H1 (cell line): ENCODE data around the gene SOCS6. TPM values are rescaled to one million over a fixed set of nuclear protein-coding genes. Genes with fewer than 3 reads are reported as not detected.
"Not testable (repeated sequence)": the region's sequence is repeated elsewhere in the genome, so short reads cannot be mapped to it uniquely, and the experiment has no call there.

Experiments used
- CTCF ChIA-PET: fragments of 300-600 bp; sonication (Branson Sonifier 250); formaldehyde crosslinking; loops from one replicate; lab custom pipeline; 2021; ENCODE audit not compliant: partially characterized antibody; lab: Charles Lee
- POLR2A ChIA-PET: fragments of 300-600 bp; sonication (Branson Sonifier 250); formaldehyde crosslinking; loops from one replicate; lab custom pipeline; 2021; ENCODE audit warnings: inconsistent platforms; ENCODE audit not compliant: partially characterized antibody; lab: Charles Lee
- DNase-seq, 2 experiments: peaks; one replicate each; pipeline versions ENCODE4 v3.0.0 to v3.0.0-alpha.2; 2010 to 2022; ENCODE audit warnings: low spot score in 2 of 2, low read depth in 1 of 2, mixed read lengths in 1 of 2
- FAIRE-seq: peaks from 2 replicates; lab custom pipeline; 2011; peaks lifted over from hg19 to GRCh38; lab: Jason Lieb, UNC
- H2AFZ ChIP-seq: 2 replicates; pipeline ENCODE4 v1.8.1; 2012; ENCODE audit warnings: low read length, inconsistent platforms
- H2AK5ac ChIP-seq: 2 replicates; pipeline ENCODE4 v1.6.1; 2013; ENCODE audit warnings: low read depth, low read length
- H2BK120ac ChIP-seq: replicated peaks from 2 replicates; pipeline ENCODE3; 2013; ENCODE audit warnings: low read depth, low read length, inconsistent platforms
- H2BK12ac ChIP-seq: 2 replicates; pipeline ENCODE4 v1.6.1; 2013; ENCODE audit warnings: low read depth, low read length
- H2BK15ac ChIP-seq: 2 replicates; pipeline ENCODE4 v1.6.1; 2013; ENCODE audit warnings: low read length
- H2BK20ac ChIP-seq: 2 replicates; pipeline ENCODE4 v1.6.1; 2013; ENCODE audit warnings: low read length
- H2BK5ac ChIP-seq: 2 replicates; pipeline ENCODE4 v1.6.1; 2013; ENCODE audit warnings: low read depth, low read length
- H3K14ac ChIP-seq: 2 replicates; pipeline ENCODE4 v1.6.1; 2013; ENCODE audit warnings: inconsistent platforms; ENCODE audit not compliant: insufficient read length
- H3K18ac ChIP-seq: 2 replicates; pipeline ENCODE4 v1.6.1; 2013; ENCODE audit warnings: low read length; ENCODE audit errors: extremely low read depth
- H3K23ac ChIP-seq: 2 replicates; pipeline ENCODE4 v1.6.1; 2013; ENCODE audit warnings: inconsistent platforms; ENCODE audit not compliant: insufficient read length
- H3K23me2 ChIP-seq: 2 replicates; pipeline ENCODE4 v1.6.1; 2013; ENCODE audit warnings: low read depth, low read length
- H3K27ac ChIP-seq: 2 replicates; pipeline ENCODE4 v1.6.1; 2011; ENCODE audit warnings: low read depth, low read length, inconsistent platforms
- H3K27me3 ChIP-seq, 4 experiments: replicated peaks in 1 of 4; 1 replicate in 1 of 4; 2 replicates in 3 of 4; pipeline versions ENCODE4 v1.6.1 to v1.8.1; 2011 to 2013; ENCODE audit warnings: low read length in 3 of 4, mild to moderate bottlenecking in 3 of 4, inconsistent platforms in 2 of 4, mixed read lengths in 2 of 4, moderate library complexity in 1 of 4; ENCODE audit not compliant: control insufficient read depth in 3 of 4, insufficient read depth in 3 of 4; ENCODE audit errors: extremely low read depth in 1 of 4
- H3K36me3 ChIP-seq, 4 experiments: 2 replicates each; pipeline versions ENCODE4 v1.6.1 to v1.8.1; 2011 to 2013; ENCODE audit warnings: mild to moderate bottlenecking in 4 of 4, low read length in 3 of 4, moderate library complexity in 2 of 4, control low read depth in 1 of 4, inconsistent platforms in 1 of 4; ENCODE audit not compliant: insufficient read depth in 4 of 4, control insufficient read depth in 2 of 4
- H3K4ac ChIP-seq: replicated peaks from 2 replicates; pipeline ENCODE3; 2013; ENCODE audit warnings: low read length, low read depth, mixed read lengths, inconsistent platforms; ENCODE audit not compliant: insufficient read length
- H3K4me1 ChIP-seq, 4 experiments: replicated peaks in 1 of 4; 1 replicate in 1 of 4; 2 replicates in 3 of 4; pipeline versions ENCODE4 v1.6.1 to v1.8.1; 2011 to 2013; ENCODE audit warnings: low read length in 3 of 4, inconsistent platforms in 2 of 4, mixed read lengths in 1 of 4; ENCODE audit not compliant: insufficient read depth in 4 of 4, control insufficient read depth in 3 of 4
- H3K4me2 ChIP-seq, 2 experiments: 2 replicates each; pipeline versions ENCODE4 v1.6.1 to v1.8.1; 2011 to 2013; ENCODE audit warnings: low read depth in 2 of 2, low read length in 2 of 2, control low read depth in 1 of 2, inconsistent platforms in 1 of 2, mild to moderate bottlenecking in 1 of 2; ENCODE audit not compliant: insufficient read depth in 1 of 2
- H3K4me3 ChIP-seq, 4 experiments: fragments of 200-600, 300-600 bp in 1 of 4; sonication (generic), shearing (Covaris generic), sonication (Bioruptor Twin) in 1 of 4; 2 replicates each; pipeline versions ENCODE4 v1.5.1 to v1.8.1; 2011 to 2016; ENCODE audit warnings: low read length in 4 of 4, low read depth in 3 of 4, control low read depth in 2 of 4, inconsistent platforms in 2 of 4, mild to moderate bottlenecking in 2 of 4, mixed read lengths in 1 of 4, moderate library complexity in 1 of 4; ENCODE audit not compliant: insufficient read depth in 2 of 4; ENCODE audit errors: extremely low read depth in 1 of 4
- H3K56ac ChIP-seq: replicated peaks from 2 replicates; pipeline ENCODE3; 2013; ENCODE audit warnings: low read depth, mild to moderate bottlenecking, mixed read lengths, low read length, inconsistent platforms; ENCODE audit not compliant: insufficient read length
- H3K79me1 ChIP-seq: 2 replicates; pipeline ENCODE4 v1.6.1; 2013; ENCODE audit warnings: low read depth, low read length, control low read depth
- H3K79me2 ChIP-seq, 2 experiments: 2 replicates each; pipeline versions ENCODE4 v1.6.1 to v1.8.1; 2012 to 2013; ENCODE audit warnings: low read length in 2 of 2, mild to moderate bottlenecking in 2 of 2, inconsistent platforms in 1 of 2; ENCODE audit not compliant: insufficient read depth in 2 of 2, control insufficient read depth in 1 of 2
- H3K9ac ChIP-seq, 4 experiments: replicated peaks in 1 of 4; 1 replicate in 1 of 4; 2 replicates in 3 of 4; pipeline versions ENCODE4 v1.6.1 to v1.8.1; 2011 to 2013; ENCODE audit warnings: low read depth in 3 of 4, low read length in 3 of 4, control low read depth in 2 of 4, mild to moderate bottlenecking in 2 of 4, moderate library complexity in 2 of 4, inconsistent platforms in 1 of 4; ENCODE audit errors: extremely low read depth in 1 of 4
- H3K9me3 ChIP-seq, 2 experiments: 2 replicates each; pipeline versions ENCODE4 v1.6.1 to v1.8.1; 2012 to 2013; ENCODE audit warnings: mild to moderate bottlenecking in 2 of 2, moderate library complexity in 2 of 2, control low read depth in 1 of 2, inconsistent platforms in 1 of 2, low read depth in 1 of 2, low read length in 1 of 2, mixed read lengths in 1 of 2; ENCODE audit not compliant: insufficient read depth in 2 of 2
- H4K20me1 ChIP-seq, 2 experiments: replicated peaks in 1 of 2; 2 replicates each; pipeline versions ENCODE3 to v1.8.1; 2011 to 2013; ENCODE audit warnings: inconsistent platforms in 2 of 2, low read length in 2 of 2, mild to moderate bottlenecking in 1 of 2; ENCODE audit not compliant: insufficient read depth in 2 of 2, control insufficient read depth in 1 of 2
- H4K5ac ChIP-seq: 2 replicates; pipeline ENCODE4 v1.6.1; 2013; ENCODE audit warnings: low read length, low read depth, mixed read lengths, inconsistent platforms; ENCODE audit not compliant: insufficient read length
- H4K8ac ChIP-seq: 2 replicates; pipeline ENCODE4 v1.8.0; 2013; ENCODE audit warnings: mild to moderate bottlenecking, moderate library complexity, low read length, inconsistent platforms; ENCODE audit not compliant: insufficient read depth; ENCODE audit errors: extremely low read depth
- H4K91ac ChIP-seq: replicated peaks from 2 replicates; pipeline ENCODE3; 2013; ENCODE audit warnings: low read length, mixed read lengths, inconsistent platforms; ENCODE audit not compliant: insufficient read length
- WGBS, 2 experiments: shearing (Covaris generic) in 1 of 2; methylation state at CpG; one replicate each; pipeline versions ENCODE4 v1.1.6 to v1.1.7; 2013 to 2015; ENCODE audit warnings: low lambda C conversion rate in 2 of 2, mixed read lengths in 2 of 2, inconsistent platforms in 1 of 2, low coverage in 1 of 2, missing lambda C conversion rate in 1 of 2; ENCODE audit not compliant: insufficient replicate concordance in 2 of 2, insufficient coverage in 1 of 2, insufficient read length in 1 of 2; ENCODE audit errors: extremely low coverage in 1 of 2, missing lambda C conversion rate in 1 of 2; 5-methylcytosine and 5-hydroxymethylcytosine counted together
- polyA plus RNA-seq, 7 experiments: library from polyadenylated mRNA; depleted of rRNA in 3 of 7; stranded (reverse) in 5 of 7; unstranded in 2 of 7; fragments of >200 nt in 5 of 7; fragments of 200-250 nt in 2 of 7; gene quantifications; 1 replicate in 5 of 7; 2 replicates in 1 of 7; 4 replicates in 1 of 7; pipeline versions ENCODE4 v1.2.1 to v1.2.3, GENCODE V29; 2011 to 2013; ENCODE audit warnings: missing spikeins in 2 of 7, mixed read lengths in 2 of 7
- total RNA-seq: library from RNA; stranded (reverse); fragmentation: NEBNext Ultra II Directional; extraction: Animal tissue kit (Norgen Biotek cat#: 25700); gene quantifications from 2 replicates; pipeline ENCODE4 v1.2.1, GENCODE V29; 2021

The SOCS6 gene
- total and polyA plus RNA-seq, 2 of the 8 experiments (the other 6 are each of a cell fraction or from before 2014, with no cell fraction given): 9.1 to 22.9 TPM

DNA sequence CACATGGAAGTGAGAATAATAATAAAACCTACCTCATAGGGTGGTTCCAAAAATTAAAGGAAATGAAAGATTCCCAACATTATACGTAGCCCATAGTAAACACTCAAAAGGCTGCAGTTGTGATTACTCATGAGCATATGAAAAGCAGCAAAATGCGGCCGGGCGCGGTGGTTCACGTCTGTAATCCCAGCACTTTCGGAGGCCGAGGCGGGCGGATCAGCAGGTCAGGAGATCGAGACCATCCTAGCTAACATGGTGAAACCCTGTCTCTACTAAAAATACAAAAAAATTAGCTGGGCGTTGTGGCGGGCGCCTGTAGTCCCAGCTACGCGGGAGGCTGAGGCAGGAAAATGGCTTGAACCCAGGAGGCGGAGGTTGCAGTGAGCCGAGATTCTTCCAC, 39.0 kb upstream of the SOCS6 start:
- 95% methylated on average over 18 of the region's 18 CpGs; no CpG with 5 or more reads in 1 of the 2 experiments for WGBS, 2 experiments

More for the DNA sequence above, 39.0 kb upstream of the SOCS6 start:
- H3K18ac ChIP-seq, POLR2A ChIA-PET, H3K27me3 ChIP-seq, H3K4me1 ChIP-seq, H2BK5ac ChIP-seq, H3K9ac ChIP-seq, H4K20me1 ChIP-seq, H3K23me2 ChIP-seq, H4K8ac ChIP-seq, H3K9me3 ChIP-seq, H3K23ac ChIP-seq, H3K79me1 ChIP-seq, FAIRE-seq, H3K4me2 ChIP-seq, H4K91ac ChIP-seq, H3K56ac ChIP-seq, H3K14ac ChIP-seq, H3K4ac ChIP-seq, H2AFZ ChIP-seq, H2BK12ac ChIP-seq, CTCF ChIA-PET, H3K27ac ChIP-seq, H3K36me3 ChIP-seq, H2BK15ac ChIP-seq, H2BK120ac ChIP-seq, H3K79me2 ChIP-seq, H2BK20ac ChIP-seq, H3K4me3 ChIP-seq, H2AK5ac ChIP-seq, DNase-seq, H4K5ac ChIP-seq: not testable (repeated sequence)
